ENCODE measurements around the gene PEX14.
"Not testable (repeated sequence)": the region's sequence is repeated elsewhere in the genome, so short reads cannot be mapped to it uniquely, and the experiment has no call there.

PEX14 gene

GRCh38 chr1:10474613-10475507 is at the start of gene PEX14:
Gene PEX14 (plus strand): TSS chr1:10474950. CDS start chr1:10474967, 17 bp downstream.
- DNase-seq: peak; percentile 19 to 79

DNA sequence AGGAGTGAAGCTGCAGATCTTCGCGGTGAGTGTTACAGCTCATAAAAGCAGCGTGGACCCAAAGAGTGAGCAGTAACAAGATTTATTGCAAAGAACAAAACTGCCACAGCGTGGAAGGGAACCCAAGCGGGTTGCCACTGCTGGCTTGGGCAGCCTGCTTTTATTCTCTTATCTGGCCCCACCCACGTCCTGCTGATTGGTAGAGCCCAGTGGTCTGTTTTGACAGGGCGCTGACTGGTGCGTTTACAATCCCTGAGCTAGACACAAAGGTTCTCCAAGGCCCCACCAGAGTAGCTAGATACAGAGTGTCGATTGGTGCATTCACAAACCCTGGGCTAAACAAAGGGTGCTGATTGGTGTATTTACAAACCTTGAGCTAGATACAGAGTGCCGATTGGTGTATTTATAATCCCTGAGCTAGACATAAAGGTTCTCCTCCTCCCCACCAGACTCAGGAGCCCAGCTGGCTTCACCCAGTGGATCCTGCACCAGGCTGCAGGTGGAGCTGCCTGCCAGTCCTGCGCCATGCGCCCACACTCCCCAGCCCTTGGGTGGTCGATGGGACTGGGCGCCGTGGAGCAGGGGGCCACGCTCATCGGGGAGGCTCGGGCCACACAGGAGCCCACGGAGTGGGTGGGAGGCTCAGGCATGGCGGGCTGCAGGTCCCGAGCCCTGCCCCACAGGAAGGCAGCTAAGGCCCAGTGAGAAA is 48.8 kb upstream of the PEX14 start:
- DNase-seq: not testable (repeated sequence)

GRCh38 chr1:10426535-10426848 is 48.3 kb upstream of the PEX14 start:
- DNase-seq: not testable (repeated sequence)

DNA sequence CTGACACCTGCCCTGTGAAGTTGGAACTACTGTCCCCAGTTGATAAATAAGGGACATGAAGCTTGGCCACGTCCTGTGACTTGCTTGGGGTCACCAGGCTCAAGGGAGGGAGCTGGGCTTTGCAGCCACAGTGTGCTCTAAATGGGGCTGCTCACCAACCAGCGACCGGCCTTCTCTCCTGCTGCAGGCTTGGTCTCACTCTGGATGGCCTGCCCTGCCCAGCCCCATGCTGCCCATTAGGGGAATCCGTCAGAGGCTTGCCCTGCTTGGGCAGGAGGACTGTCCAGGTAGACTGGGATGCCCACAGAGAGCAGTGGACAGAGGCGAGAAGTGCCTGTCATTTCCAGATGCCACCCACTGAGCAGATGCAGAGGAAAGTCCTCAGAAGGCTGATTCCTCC is 45.8 kb upstream of the PEX14 start:
- DNase-seq: no peak

- DNase-seq: no peak
Observed at GRCh38 chr1:10429868-10430215, 44.9 kb upstream of the PEX14 start.

DNA sequence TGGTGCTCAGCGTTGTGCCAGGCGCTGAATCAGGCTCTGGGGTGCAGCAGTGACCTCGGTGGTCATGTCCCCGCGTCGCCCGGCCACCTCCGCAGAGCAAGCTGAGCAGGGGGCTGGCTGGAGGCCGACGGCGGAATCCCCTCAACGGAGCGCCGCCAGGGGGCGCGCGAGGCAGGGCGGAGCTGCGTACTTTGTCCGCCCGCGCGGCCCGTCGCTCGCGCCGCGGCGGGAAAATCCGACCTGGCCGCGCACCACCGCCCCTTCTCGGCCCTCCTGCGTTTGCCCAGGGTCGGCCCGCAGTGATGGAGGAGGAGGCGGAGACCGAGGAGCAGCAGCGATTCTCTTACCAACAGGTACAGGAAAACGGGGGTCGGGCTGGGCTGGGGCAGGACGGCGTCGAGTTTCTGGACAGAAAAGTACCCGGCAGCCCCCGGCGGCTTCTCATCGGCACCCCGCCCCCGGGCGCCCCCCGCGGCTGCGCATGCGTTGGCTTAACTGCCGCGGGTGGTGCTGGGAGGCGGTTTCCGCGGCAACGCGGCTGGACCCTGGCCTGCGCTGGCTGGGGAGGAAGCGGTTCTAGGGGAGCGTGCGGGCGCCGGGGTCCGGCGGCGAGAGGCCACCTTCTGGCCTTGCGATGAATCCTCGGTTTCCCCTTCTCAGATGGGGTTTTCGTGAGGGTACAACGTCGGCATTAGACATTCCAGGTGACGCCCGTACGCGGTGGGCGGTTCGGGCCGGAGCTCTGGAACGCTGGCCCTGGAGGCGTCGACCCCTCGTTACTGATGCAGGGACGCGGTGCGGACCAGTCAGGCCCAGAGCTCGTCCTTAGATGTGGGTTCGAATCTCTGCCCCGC is 44.3 kb upstream of the PEX14 start, which contains the start of gene CENPS:
Gene CENPS, plus strand, starts transcription at position 218 of the 854 bp plus-strand sequence. Its CDS starts 85 bp downstream, at position 303.
- peak; percentile 80 to 88 for DNase-seq

DNA sequence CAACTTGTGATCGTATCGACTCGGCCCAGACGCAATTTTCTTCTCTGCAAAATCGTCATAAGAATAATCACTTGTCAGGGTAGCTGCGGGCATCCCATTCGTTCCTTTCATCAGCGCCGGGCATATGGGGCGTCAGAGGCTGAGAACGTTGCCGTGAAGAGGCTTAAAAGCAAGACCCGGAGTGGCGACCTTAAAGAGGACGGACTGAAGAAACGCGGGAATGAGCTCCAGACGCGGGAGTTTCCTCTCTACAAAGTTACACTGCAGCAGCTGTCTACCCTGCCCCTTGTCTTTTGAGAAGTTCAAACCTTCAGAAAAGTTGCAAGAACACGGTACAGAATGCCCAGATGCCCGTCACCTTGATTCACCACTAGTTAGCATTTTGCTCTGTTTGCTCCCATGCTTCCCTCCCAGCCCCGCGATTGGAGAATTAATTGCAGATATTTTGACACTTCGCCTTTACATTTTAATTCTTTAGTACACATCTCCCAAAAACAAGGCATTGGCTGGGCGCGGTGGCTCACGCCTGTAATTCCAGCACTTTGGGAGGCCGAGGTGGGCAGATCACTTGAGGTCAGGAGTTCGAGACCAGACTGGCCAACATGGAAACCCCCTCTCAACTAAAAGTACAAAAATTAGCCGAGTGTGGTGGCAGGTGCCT is 43.5 kb upstream of the PEX14 start:
- DNase-seq: no peak

GRCh38 chr1:10432910-10433700 is 41.6 kb upstream of the PEX14 start:
- no peak for DNase-seq

GRCh38 chr1:10433790-10434189 is 41.0 kb upstream of the PEX14 start:
- no peak for DNase-seq

DNA sequence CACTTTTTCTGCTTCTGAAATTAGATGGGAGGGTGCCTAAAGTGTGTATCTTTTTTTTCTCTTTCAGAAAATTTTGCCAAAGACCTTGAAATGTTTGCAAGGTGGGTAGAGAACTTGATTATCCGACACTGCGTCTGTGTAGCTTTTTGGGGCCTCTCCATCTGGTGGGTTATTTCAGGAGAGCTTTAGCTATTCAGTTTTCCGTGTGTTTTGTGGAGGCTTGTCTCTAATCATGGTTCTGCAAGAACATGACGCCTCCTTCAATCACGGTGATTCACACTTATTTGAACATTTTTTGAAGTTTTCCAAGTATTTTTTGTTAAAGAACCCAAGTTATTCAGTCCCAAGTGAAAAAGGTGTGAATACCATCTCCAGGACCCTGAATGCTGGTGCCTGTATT is 40.2 kb upstream of the PEX14 start:
- DNase-seq: no peak

- DNase-seq: no peak
Observed at GRCh38 chr1:10437052-10437451, 37.7 kb upstream of the PEX14 start.

DNA sequence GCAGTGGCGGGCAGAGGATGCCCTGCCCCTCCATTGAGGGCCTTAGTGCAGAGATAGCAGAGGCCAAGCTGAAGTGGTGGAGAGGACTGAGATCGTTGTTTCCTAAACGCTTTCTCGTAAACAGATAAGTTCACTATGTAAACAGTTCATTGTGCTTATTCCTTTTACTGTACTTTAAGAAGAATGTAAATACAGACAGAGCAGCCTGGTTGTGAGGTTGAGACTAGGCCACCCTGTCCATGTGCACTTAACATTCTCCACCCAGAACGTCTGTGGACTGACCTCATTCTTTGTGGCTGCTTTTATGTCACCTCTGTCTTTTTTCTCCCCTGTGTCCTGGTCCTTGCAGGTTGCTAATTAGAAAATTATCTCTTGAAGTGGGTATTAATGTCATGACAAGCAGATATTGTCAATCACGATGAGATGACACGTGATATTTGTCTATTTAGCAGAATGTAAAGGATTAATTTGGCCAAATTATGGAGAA is 36.0 kb upstream of the PEX14 start:
- no peak for DNase-seq

DNA sequence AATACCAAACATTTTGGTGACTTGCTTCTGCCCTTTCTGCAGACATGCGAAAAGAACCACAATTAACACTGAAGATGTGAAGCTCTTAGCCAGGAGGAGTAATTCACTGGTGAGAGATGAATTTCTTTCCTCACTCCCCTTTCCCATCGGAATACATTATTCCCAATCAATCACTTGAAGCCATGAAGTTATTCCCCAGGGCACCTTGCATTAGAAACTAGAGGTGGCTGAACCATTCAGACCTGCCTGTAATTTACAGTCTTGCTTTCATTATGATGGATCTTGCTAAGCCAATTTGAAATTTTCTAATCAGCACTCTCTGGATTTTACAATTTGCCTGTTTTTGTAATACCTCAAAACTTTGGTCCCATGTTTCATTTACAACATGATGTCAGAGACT is 34.4 kb upstream of the PEX14 start:
- no peak for DNase-seq

DNA sequence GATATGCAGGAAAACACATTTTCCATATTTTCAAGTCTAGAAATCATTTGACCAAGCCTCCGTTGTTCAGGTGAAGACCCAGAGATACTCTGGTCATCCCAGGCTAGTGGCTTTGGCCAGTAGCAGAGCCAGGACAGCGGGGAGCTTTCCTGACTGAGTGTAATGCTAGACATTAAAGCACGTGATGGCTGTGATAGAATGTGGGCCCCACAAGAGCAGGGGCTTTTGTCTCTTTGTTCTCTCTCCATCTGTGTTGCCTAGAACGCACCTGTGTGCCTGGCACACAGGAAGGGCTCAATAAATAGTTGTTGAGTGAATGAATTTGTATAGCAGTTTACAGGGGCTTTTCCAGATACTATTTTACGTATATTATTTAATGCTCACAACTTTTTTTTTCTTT is 34.0 kb upstream of the PEX14 start:
- DNase-seq: no peak

GRCh38 chr1:10444248-10444647 is 30.5 kb upstream of the PEX14 start:
- DNase-seq: no peak

DNA sequence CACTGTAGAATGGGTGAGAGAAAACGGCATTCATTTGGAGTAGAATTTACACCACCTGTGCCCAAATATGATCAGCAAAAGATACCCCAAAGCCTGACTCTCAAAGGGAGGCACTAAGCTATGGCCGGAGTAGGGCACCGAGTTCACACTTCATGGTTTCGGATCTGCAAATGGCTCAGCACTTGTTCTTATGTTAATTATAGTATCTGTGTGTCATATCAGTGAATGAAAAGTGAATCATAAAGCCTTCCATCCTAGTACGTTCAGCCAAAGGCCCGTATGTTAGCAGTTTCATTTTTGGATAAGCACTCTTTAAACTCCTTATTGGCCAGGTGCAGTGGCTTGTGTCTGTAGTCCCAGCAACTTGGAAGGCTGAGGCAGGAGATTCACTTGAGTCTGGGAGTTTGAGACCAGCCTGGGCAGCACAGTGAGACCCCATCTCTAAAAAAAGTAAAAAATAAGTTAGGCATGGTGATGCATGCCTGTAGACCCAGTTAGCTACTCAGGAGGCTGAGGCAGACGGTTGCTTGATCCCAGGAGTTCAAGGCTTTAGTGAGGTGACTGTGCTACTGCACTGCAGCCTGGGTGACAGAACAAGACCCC is 29.9 kb upstream of the PEX14 start:
- DNase-seq: no peak

DNA sequence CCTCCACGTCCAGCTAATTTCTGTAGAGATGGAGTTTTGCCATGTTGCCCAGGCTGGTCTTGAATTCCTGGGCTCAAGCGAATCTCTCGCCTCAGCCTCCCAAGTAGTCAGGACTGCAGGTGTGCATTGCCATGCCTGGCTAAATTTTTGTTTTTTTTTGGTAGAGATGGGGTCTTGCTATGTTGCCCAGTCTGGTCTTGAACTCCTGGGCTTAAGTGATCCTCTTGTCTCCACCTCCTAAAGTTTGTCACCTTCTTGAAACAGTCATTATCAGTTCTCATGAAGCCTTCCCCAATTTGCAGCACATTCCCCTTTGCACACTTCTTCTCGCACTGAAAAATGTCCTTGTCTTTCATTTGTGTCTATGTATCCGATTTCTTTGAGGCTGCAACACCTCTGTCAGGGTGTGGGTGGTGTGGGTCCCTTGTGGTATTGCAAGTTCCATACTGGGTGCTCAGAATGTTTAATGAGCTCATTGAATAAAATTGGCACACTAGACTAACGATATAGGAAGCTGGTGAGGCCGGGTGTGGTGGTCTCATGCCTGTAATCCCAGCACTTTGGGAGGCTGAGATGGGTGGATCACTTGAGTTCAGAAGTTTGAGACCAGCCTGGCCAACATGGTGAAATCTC is 27.8 kb upstream of the PEX14 start:
- no peak for DNase-seq

GRCh38 chr1:10449751-10450150 is 25.0 kb upstream of the PEX14 start, which contains the start of gene CORT:
Gene CORT (plus strand): TSS chr1:10450031. CDS start chr1:10450224, 193 bp downstream.
- no peak for DNase-seq

DNA sequence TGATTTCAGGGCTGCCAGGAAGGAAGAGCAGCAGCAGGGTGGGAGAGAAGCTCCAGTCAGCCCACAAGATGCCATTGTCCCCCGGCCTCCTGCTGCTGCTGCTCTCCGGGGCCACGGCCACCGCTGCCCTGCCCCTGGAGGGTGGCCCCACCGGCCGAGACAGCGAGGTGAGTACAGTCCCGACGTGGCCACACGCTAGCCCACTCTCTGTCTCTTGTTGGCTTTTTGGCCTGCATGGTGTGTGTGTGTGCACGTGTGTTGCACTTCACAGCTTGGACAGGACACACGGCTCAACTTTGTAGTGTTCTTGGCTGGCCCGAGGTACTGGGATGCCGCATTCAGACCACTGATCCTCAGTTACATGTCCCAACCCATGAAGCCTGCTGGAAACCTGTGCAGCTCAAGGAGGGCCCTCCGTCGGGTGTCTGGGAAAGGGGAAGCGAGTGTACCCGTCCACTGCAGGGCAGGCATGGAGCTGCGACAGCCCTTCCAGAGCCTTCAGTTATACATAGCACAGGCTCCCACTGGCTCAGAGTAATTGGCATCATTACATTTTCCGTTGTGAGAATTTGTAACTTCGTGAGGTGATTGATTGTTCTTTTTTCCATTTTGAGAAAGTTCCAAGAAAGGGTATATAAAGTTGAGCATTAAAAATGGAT is 24.5 kb upstream of the PEX14 start:
- no peak for DNase-seq

DNA sequence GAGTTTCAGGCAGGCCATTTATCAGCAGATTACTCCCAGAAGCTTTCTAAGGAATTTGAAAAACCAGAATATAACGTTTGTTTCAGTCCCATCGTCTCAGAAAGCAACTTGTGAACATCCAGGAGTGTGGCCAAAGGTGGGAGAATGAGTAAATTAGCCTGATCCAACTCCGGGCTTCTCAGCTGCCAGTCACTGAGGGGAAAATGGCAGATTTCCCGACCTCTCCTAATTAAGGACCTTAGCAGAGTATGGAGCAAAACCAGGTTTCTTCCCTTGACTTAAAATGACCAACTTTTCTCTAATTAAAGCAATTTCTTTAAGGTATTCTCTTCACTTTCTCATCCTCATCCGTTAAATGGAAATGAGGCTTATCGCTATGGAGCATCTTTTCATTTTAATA is 23.9 kb upstream of the PEX14 start:
- no peak for DNase-seq

Data from NCI-H187 (cell line).